BLaER1 treated with 17β-estradiol and CSF1 and Interleukin-3, amounts not matched to agents 10 nM and 100 nM (cell line): ENCODE results near the gene MELTF.

Experiments
- H3K27ac ChIP-seq, 11 experiments: shearing (Covaris generic); formaldehyde crosslinking; 2 replicates each; pipeline ENCODE4 v1.8.1; 2022
- H3K27me3 ChIP-seq, 11 experiments: shearing (Covaris generic); formaldehyde crosslinking; 2 replicates each; pipeline ENCODE4 v1.8.1; 2022
- H3K36me3 ChIP-seq, 11 experiments: shearing (Covaris generic); formaldehyde crosslinking; 2 replicates each; pipeline ENCODE4 v1.8.1; 2022
- H3K4me1 ChIP-seq, 10 experiments: shearing (Covaris generic); formaldehyde crosslinking; 2 replicates each; pipeline ENCODE4 v1.8.1; 2022
- H3K4me2 ChIP-seq, 11 experiments: shearing (Covaris generic); formaldehyde crosslinking; 2 replicates each; pipeline ENCODE4 v1.8.1; 2022
- H3K4me3 ChIP-seq, 10 experiments: shearing (Covaris generic); formaldehyde crosslinking; 2 replicates each; pipeline ENCODE4 v1.8.1; 2022
- H3K9ac ChIP-seq, 11 experiments: shearing (Covaris generic); formaldehyde crosslinking; 2 replicates each; pipeline ENCODE4 v1.8.1; 2022
- H3K9me3 ChIP-seq, 11 experiments: shearing (Covaris generic); formaldehyde crosslinking; replicated peaks in 1 of 11; 2 replicates each; pipeline ENCODE4 v1.8.1; 2022
- H4K20me1 ChIP-seq, 11 experiments: shearing (Covaris generic); formaldehyde crosslinking; 2 replicates each; pipeline ENCODE4 v1.8.1; 2022
- Cebpa-rat ChIP-seq, 11 experiments: shearing (Covaris generic); IDR thresholded peaks; 2 replicates each; pipeline ENCODE4 v1.8.1; 2022

The MELTF gene

GRCh38 chr3:196996454-196997265, 33.0 kb downstream of the MELTF start:
- Histone ChIP-seq H3K4me2 (peak overlapping the region; percentile 7 to 79 (median 67); a peak in 21 of 22 replicates), H3K27me3 (no peaks in the 10 kb centered on the region), H3K9me3 (peaks cover 0 to 13% (median 0%) of the 10 kb centered on the region in 11 experiments; a peak in 4 of 22 replicates), H3K27ac (peak overlapping the region in 7 of 11 experiments; percentile 3 to 66 (median 32); a peak in 11 of 22 replicates), H3K4me3 (no peak overlapping the region), H4K20me1 (no peaks in the 10 kb centered on the region; a peak in 1 of 22 replicates), H3K4me1 (peaks cover 14 to 52% (median 34%) of the 10 kb centered on the region in 10 experiments; a peak in 18 of 20 replicates), H3K36me3 (no peaks in the 10 kb centered on the region), H3K9ac (peak overlapping the region in 10 of 11 experiments; percentile 2 to 48 (median 31); a peak in 12 of 22 replicates)
- no peak for TF ChIP-seq Cebpa-rat (IDR thresholded peaks at IDR 0.05)

GRCh38 chr3:196995646-196996355, 33.8 kb downstream of the MELTF start:
- H3K27ac ChIP-seq, result peak overlapping the region in 2 of 11 experiments; percentile 23 to 44; a peak in 3 of 22 replicates
- H3K4me2 ChIP-seq, result peak overlapping the region in 9 of 11 experiments; percentile 34 to 79 (median 67); a peak in 17 of 22 replicates
- no peaks in the 10 kb centered on the region for H3K27me3 ChIP-seq
- peaks cover 14 to 47% (median 33%) of the 10 kb centered on the region in 10 experiments; a peak in 18 of 20 replicates for H3K4me1 ChIP-seq
- no peak overlapping the region for H3K4me3 ChIP-seq
- H3K36me3 ChIP-seq, result no peaks in the 10 kb centered on the region
- peak overlapping the region in 4 of 11 experiments; percentile 5 to 46 (median 26); a peak in 4 of 22 replicates for H3K9ac ChIP-seq
- H3K9me3 ChIP-seq, result peaks cover 0 to 13% (median 0%) of the 10 kb centered on the region in 11 experiments; a peak in 4 of 22 replicates
- no peaks in the 10 kb centered on the region for H4K20me1 ChIP-seq
- TF ChIP-seq Cebpa-rat (IDR thresholded peaks at IDR 0.05), result no peak

- Histone ChIP-seq H4K20me1 (no peaks in the 10 kb centered on the region), H3K9me3 (peaks cover 0 to 13% (median 0%) of the 10 kb centered on the region in 11 experiments; a peak in 4 of 22 replicates), H3K27me3 (no peaks in the 10 kb centered on the region), H3K4me3 (no peak overlapping the region), H3K4me2 (peak overlapping the region in 7 of 11 experiments; percentile 52 to 79 (median 68); a peak in 11 of 22 replicates), H3K9ac (no peak overlapping the region), H3K27ac (no peak overlapping the region), H3K4me1 (peaks cover 14 to 47% (median 32%) of the 10 kb centered on the region in 10 experiments; a peak in 18 of 20 replicates), H3K36me3 (no peaks in the 10 kb centered on the region)
- no peak for TF ChIP-seq Cebpa-rat (IDR thresholded peaks at IDR 0.05)
These were observed 34.6 kb downstream of the MELTF start for GRCh38 chr3:196995027-196995426.

GRCh38 chr3:196994056-196994455, 35.6 kb downstream of the MELTF start:
- Histone ChIP-seq H3K36me3 (no peaks in the 10 kb centered on the region), H3K27me3 (no peaks in the 10 kb centered on the region), H4K20me1 (no peaks in the 10 kb centered on the region), H3K4me1 (peaks cover 14 to 47% (median 32%) of the 10 kb centered on the region in 10 experiments; a peak in 18 of 20 replicates), H3K4me2 (no peak overlapping the region), H3K9me3 (peaks cover 0 to 8% (median 0%) of the 10 kb centered on the region in 11 experiments; a peak in 4 of 22 replicates), H3K4me3 (no peak overlapping the region), H3K9ac (no peak overlapping the region), H3K27ac (no peak overlapping the region)
- no peak for TF ChIP-seq Cebpa-rat (IDR thresholded peaks at IDR 0.05)

GRCh38 chr3:196992461-196993065, 37.1 kb downstream of the MELTF start:
- H3K36me3 ChIP-seq, result no peaks in the 10 kb centered on the region
- no peaks in the 10 kb centered on the region for H3K27me3 ChIP-seq
- no peaks in the 10 kb centered on the region for H4K20me1 ChIP-seq
- no peaks in the 10 kb centered on the region for H3K9me3 ChIP-seq
- H3K4me3 ChIP-seq, result no peak overlapping the region
- TF ChIP-seq Cebpa-rat (IDR thresholded peaks at IDR 0.05), result no peak
- H3K9ac ChIP-seq, result no peak overlapping the region
- no peak overlapping the region for H3K4me2 ChIP-seq
- H3K27ac ChIP-seq, result no peak overlapping the region
- peaks cover 14 to 50% (median 36%) of the 10 kb centered on the region in 10 experiments; a peak in 18 of 20 replicates for H3K4me1 ChIP-seq

GRCh38 chr3:196991581-196992460, 37.8 kb downstream of the MELTF start:
- no peak for TF ChIP-seq Cebpa-rat (IDR thresholded peaks at IDR 0.05)
- Histone ChIP-seq H3K27ac (no peak overlapping the region), H3K9ac (no peak overlapping the region), H3K36me3 (no peaks in the 10 kb centered on the region), H3K4me3 (no peak overlapping the region), H3K27me3 (no peaks in the 10 kb centered on the region), H3K4me1 (peaks cover 12 to 50% (median 36%) of the 10 kb centered on the region in 10 experiments; a peak in 18 of 20 replicates), H4K20me1 (no peaks in the 10 kb centered on the region), H3K9me3 (no peaks in the 10 kb centered on the region), H3K4me2 (no peak overlapping the region)

GRCh38 chr3:196990601-196991007, 39.0 kb downstream of the MELTF start:
- no peak for TF ChIP-seq Cebpa-rat (IDR thresholded peaks at IDR 0.05)
- H3K4me2 ChIP-seq, result no peak overlapping the region

GRCh38 chr3:196989721-196990262, 39.8 kb downstream of the MELTF start:
- H3K4me1 ChIP-seq, result peaks cover 0 to 34% (median 19%) of the 10 kb centered on the region in 10 experiments; a peak in 15 of 20 replicates
- no peak overlapping the region for H3K27ac ChIP-seq
- no peaks in the 10 kb centered on the region for H4K20me1 ChIP-seq
- no peaks in the 10 kb centered on the region for H3K36me3 ChIP-seq
- H3K27me3 ChIP-seq, result no peaks in the 10 kb centered on the region
- no peak overlapping the region for H3K9ac ChIP-seq
- no peak overlapping the region for H3K4me3 ChIP-seq
- no peak for TF ChIP-seq Cebpa-rat (IDR thresholded peaks at IDR 0.05)
- no peaks in the 10 kb centered on the region for H3K9me3 ChIP-seq
- no peak overlapping the region for H3K4me2 ChIP-seq

More at GRCh38 chr3:196990601-196991007, 39.0 kb downstream of the MELTF start:
- no peak overlapping the region for H3K4me3 ChIP-seq
- H3K27me3 ChIP-seq, result no peaks in the 10 kb centered on the region
- H4K20me1 ChIP-seq, result no peaks in the 10 kb centered on the region
- H3K9ac ChIP-seq, result no peak overlapping the region
- H3K9me3 ChIP-seq, result no peaks in the 10 kb centered on the region
- peaks cover under 1 to 42% (median 27%) of the 10 kb centered on the region in 10 experiments; a peak in 15 of 20 replicates for H3K4me1 ChIP-seq
- H3K36me3 ChIP-seq, result no peaks in the 10 kb centered on the region
- H3K27ac ChIP-seq, result no peak overlapping the region
